ENCODE measurements around the gene RNF135.

GRCh38 chr17:30929081-30929633 lies 41.7 kb upstream of the RNF135 start:
- TF ChIP-seq CTCF (IDR thresholded peaks at IDR 0.05) (no peak), POLR2A (IDR thresholded peaks at IDR 0.05) (no peak)
